Activated CD4-positive, CD25-positive, alpha-beta regulatory T cell treated with anti-CD3 and anti-CD28 coated beads, Interleukin-2, amount 50 U/mL, for 24 hours (primary cell): ENCODE results near the gene NMT1.

Experiments
- ATAC-seq, 2 donors: fragments of 150-1000 bp; cut with Tn5 transposase; one replicate each; pipeline ENCODE4 v1.10.0; 2021; ENCODE audit warnings: mild to moderate bottlenecking in 1 of 2, moderate library complexity in 1 of 2

Gene NMT1

GRCh38 chr17:45106582-45106981, 45.5 kb downstream of the NMT1 start:
- no peak for ATAC-seq

- ATAC-seq = no peak
These were observed 46.3 kb downstream of the NMT1 start for GRCh38 chr17:45107293-45108010.

- ATAC-seq = no peak
These were observed 46.9 kb downstream of the NMT1 start for GRCh38 chr17:45108051-45108450.

DNA sequence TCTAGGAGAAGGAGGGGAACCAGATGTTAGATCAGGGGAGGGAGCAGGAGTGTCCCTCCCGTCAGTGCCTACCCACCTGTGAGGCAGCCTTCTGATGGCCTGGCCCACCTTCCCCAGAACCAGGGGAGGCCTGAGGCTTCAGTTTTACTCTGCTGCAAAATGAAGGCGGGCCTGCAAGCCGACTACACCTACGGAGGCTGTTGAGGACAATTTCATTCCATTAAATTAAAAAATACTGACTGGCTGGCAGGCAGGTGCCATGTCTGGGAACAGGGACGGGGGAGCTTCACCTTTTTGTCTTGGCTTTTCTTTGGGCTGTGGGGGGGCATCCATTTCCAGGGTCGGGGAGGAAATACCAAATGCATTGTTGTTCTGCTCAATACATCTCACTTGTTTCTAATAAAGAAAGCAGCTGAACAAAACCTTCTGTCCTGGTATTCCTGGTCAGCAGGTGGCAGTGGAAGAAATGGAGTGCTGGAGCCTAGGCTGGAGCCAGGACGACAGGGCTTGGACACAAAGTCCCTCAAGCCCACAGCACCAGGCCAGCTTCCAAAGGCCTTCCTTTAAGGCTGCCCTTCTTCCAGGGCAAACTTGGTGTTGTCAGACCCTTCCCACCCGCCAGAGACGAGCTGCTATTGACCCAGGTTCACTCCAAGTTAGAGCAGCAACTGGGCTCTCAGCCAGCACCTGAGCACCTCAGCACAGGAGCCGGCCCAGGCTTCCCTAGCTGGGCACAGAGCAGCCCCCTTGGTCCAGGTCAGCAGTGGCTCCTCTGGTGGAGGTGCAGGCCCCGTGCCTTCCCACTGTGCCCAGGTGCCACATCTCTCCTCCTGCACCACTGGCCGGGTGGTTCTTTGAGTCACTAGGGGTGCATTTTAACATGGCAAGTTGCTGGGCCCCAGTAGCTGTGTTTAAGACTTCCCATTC, 47.7 kb downstream of the NMT1 start:
- ATAC-seq = no peak

- ATAC-seq = no peak
These were observed 49.8 kb downstream of the NMT1 start for GRCh38 chr17:45110676-45111611.

GRCh38 chr17:45111850-45112249, 50.7 kb downstream of the NMT1 start:
- ATAC-seq = no peak

- no peak for ATAC-seq
These were observed 51.7 kb downstream of the NMT1 start for GRCh38 chr17:45112559-45113423.

- no peak for ATAC-seq
These were observed 52.3 kb downstream of the NMT1 start for GRCh38 chr17:45113424-45113754.

- no peak for ATAC-seq
These were observed 53.2 kb downstream of the NMT1 start for GRCh38 chr17:45114117-45114932.

DNA sequence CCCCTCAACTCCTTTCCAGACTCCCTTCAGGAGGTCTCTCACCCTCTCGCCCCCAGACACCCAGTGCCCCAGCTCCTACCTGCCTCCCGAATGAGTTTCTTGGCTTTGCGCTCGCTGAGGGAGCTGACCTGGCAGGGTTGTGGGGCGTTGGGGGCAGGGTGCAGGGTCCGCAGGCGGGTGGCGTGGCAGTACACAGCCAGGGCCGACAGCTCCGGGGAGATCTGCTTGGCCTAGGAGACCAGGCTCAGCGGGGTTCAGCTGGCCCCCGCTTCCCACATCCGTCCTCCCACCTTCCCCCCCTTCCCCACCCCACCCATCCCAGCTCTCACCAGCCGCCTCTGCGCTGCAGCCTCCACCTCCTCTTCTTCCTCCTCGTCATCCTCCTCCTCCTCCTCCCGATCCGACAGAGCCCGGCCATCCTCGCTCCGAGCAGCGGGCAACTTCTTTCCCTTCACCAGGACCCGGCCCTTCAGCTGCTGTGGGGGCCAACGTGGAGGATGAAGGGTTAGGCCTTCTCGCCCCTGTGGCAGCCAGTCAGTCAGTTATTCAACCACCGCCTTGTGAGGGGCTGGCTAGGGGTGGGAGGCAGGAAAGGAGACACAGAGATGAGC, 54.0 kb downstream of the NMT1 start:
- no peak for ATAC-seq

GRCh38 chr17:45115871-45116270, 54.8 kb downstream of the NMT1 start:
- no peak for ATAC-seq

- no peak for ATAC-seq
These were observed 55.4 kb downstream of the NMT1 start for GRCh38 chr17:45116434-45117016.

DNA sequence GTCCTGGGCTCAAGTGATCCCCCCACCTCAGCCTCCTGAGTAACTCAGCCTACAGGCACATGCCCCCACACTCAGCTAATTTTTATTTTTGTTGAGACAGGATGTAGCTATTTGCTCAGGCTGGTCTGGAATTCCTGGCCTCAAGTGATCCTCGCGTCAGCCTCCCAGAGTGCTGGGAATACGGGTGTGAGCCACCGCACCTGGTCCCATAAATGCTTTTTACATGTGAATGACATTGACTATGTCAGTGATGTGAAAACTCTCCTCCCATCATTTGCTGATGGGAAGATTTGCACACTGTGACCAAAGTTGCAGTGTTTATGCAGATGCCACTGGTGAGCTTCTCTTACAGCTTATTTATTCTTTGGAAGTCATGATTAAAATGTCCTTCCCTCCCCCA, 56.2 kb downstream of the NMT1 start:
- no peak for ATAC-seq

- ATAC-seq = no peak
These were observed 56.9 kb downstream of the NMT1 start for GRCh38 chr17:45117848-45118646.

DNA sequence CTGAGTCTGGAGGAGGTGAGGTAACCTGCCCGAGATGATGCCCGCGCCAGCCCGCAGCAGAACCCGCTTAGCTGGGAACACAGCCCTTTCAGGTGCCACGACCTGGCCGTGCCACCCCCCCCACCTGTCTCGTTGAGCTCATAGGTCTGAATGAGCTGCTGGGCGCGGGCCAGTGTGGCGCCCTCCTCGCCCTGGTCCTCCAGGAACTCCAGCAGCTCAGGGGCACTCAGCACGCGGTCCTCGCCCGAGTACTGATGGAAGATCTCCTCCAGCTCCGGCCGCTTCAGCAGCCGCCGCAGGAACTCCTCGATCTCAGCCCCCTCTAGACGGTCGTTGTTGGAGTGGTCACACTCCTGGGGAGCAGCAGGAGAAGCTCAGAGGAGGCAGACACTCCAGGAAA, 57.6 kb downstream of the NMT1 start:
- ATAC-seq = no peak

GRCh38 chr17:45119964-45120363, 58.8 kb downstream of the NMT1 start:
- no peak for ATAC-seq

DNA sequence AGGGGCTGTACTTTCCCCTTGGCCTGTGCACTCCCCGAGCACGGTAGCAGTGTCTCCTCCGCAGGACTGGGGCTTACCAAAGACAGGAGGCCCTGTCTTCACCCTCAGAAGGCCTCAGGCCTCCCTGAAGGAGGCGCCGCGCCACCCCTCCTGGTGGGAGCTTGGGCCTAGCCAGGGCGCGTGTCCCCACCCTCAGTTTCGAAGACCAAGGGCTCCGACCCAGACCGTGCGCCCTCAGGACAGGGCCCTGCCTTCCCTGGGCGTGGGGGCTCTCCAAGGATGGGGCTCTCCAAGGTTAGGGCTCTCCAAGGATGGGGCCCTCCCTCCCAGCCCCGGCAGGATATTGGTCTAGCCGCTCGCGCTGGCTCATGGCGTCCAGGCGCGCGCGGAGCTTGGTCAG, 59.4 kb downstream of the NMT1 start:
- no peak for ATAC-seq

GRCh38 chr17:45121055-45121454, 59.9 kb downstream of the NMT1 start:
- no peak for ATAC-seq

DNA sequence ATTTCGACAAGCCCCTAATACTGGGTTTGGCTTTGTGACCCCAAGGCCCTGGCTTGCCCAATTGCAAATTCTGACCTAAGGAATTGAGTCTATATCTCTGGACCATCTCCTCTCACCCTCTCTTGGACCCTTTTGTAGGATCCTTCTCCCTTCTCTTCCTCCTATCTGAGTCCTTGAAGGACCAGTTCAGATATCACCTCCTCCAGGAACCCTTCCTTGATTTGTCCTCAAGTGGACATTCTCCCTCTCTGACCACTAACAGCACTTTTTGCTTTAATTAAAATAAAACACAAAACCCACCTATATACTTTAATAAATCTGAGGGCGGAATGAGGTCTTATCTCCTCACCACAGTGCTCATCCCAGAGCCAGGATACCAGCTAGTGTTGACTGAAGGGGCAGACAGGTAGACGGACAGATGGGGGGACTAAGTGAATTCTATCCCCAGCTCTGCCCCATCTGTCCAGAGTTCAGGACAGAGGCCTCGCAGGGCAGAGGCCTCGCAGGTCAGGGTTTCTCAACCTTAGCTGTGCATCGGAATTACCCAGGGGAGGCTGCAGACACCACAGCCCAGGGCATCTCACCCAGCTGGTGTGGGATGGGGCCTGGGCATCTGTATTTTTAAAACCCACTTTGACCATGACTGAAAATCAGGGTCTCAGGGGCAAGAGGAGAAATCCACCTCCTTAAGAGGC, 62.1 kb downstream of the NMT1 start:
- no peak for ATAC-seq
